ENCODE measurements around the gene PLD6.
"Not testable (repeated sequence)": the region's sequence is repeated elsewhere in the genome, so short reads cannot be mapped to it uniquely, and the experiment has no call there.

PLD6 gene

DNA sequence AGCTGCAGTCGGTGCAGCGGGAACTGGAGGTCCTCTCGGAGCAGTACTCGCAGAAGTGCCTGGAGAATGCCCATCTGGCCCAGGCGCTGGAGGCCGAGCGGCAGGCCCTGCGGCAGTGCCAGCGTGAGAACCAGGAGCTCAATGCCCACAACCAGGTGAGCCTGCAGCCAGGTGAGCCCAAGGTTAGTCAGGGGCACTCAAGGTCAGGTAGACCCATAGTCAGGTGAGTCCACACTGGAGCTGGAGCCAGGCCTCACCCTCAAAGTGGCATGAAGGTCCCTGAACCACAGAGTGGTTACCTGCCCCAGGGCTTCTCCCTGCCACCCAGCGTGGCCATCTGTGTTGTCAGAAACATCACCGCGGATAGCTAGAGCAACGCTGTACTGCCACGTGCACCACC is 32.2 kb downstream of the PLD6 start:
- DNase-seq, result no peak

DNA sequence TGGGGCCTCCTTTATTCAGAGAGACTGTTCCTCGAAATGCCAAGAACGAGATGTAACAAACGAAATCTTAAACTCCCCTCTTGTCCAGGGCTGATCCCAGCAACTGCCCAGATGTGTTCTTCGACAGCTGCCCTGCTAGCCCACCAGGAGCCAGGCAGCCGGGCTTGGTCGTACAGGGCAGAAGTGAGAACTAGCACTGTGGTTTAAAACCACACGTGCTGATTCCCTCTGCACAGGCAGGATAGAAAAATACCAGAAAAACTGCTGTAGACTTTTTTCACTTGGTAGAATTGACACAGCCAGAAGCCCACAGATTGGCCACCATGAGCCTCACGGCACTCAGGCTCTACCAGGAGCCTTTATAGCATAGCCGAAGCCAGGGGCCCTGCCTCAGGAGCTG is 33.1 kb downstream of the PLD6 start:
- DNase-seq, result no peak

DNA sequence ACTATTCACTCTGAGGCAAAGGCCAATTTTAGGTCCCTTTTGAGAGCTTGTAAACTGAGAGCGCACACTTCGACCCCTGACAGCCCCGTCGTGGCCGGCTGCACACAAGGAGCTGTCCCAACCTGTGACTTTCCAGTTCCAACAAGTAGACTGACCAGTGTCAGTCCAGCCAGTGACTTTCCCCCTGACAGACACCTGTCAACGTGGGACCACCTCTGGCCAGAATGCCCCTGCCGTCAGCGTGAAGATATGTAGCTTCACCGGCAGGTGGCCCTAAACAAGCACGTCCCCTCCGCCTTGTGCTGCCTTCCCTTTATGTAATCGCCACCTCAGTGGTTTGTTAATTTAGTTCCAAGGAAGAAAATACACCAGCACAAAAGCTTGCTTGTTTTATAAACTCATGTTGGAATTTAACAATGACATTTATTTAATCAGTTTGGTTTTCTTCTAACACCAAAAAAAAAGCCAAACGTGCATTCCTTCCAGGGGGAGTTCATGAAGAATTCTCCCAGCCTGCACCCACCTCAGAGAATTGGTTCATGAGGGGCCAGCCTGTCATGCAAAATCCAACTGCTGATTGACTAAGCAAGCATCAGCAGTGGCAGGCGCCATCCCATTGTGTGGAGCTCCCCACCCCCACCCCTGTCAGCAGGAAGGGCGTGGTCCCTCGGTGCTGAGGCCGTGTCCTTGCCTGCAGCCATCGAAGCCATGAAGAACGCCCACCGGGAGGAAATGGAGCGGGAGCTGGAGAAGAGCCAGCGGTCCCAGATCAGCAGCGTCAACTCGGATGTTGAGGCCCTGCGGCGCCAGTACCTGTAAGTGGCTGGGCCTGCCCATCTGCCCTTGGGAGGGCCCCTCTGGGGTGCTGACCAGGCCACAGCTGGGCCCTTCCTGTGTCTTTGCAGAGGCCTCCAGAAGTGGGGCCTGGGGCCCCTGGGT is 33.9 kb downstream of the PLD6 start:
- no peak for DNase-seq

DNA sequence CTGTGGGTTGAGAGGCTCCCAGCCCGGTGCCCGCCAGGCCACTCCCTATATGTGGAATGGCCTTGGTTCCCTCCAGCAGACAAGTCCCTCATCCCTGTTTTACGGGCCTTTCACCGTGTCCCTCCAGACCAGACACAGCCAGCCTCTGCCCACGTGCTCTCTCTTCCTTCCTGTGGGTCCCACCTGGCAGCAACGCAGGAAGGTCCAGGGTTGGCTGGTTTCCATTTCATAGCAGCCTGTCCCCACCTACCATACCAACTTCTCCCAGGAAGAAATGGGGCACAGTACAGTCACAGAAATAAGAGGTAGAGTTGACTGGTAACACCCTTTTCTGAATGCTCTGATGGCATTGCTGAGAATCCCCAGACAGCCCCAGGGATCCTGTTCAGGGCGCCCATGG is 34.9 kb downstream of the PLD6 start:
- no peak for DNase-seq

DNA sequence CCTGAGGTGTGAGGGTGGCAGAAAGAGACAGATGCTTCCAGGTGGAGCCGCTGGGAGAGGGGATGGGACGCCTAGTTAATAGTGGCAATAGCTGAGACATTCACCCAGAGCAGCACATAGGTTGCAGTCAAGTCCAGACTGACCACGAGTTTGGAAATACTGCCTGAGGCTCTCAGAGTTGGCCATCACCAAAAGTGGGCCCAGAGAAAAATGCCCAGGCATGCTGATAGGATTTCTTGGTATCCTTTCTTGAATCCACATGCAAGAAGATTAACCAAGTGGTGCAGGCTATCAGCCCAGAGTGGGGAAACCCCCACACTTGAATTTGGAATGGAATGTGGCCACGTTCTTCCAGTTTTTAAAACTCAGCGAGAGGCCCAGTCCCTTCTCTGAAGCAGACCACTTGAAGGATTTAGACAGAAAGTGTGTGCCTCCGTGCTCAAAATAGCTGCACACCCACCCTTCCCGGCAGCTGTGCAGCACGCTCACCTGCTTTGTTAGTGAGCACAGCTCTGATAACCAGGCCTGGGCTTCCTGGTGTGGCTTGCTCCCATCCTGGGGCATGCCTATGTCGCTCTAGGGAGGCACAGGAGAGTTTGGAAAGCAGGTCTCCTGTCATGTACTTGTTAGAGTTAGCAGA is 35.7 kb downstream of the PLD6 start:
- no peak for DNase-seq

DNA sequence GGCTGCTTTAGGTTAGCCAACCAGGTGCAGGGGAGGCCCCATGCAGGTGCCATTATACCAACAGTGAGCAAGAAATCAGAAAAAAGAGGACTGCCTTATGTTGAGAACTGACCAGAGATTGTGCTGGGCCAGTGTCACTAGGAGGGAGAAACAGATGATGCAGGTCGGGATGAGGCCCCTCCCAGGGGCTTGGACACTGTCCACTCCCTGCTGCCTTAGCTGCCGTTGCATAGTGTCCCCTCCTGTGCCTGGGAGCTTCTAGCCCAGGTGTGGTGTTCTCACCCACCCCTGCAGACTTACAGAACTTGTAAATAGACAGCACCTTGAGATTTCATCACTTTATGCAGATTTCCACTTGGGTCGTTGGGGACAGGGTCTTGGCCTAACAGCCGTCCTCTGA is 36.7 kb downstream of the PLD6 start:
- DNase-seq, result no peak

DNA sequence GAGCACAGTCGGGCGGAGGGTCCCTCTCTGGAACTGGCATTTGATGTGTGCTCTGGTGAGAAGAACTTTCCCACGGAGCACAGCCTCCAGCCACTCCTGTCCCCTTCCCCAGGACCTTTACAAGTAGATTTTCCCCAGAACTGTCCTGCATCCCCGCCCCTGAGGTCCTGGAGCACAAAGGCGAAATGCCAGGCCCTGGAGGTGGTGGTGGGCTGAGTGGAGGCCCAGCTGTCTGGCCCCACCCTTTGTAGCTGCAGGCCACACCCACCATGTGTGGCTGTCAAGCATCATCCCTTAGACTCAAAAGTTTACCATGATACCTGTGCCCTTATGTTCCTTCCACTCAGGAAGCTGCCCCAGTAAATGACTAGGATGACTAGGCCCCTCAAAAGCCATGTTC is 37.7 kb downstream of the PLD6 start:
- DNase-seq, result no peak

DNA sequence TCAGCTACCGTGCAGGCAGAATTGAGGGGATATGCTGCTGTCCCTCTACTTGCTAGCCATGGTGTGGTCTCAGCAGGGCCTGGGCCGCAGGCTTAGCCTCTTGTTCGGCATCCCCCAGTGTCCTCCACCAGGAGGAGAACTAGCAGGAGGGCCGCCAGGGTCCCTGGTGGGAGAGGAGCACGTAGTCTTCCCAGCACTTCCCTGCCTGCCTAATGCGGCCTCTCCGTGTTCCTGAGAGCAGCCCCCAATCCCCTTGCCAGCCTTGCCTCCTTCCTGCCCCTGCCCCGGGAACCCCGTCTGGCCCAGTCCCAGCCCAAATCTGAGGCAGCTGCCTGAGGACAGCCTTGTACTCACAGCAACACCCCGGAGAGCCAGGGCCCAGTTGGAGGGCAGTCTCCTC is 38.1 kb downstream of the PLD6 start:
- DNase-seq, result no peak

DNA sequence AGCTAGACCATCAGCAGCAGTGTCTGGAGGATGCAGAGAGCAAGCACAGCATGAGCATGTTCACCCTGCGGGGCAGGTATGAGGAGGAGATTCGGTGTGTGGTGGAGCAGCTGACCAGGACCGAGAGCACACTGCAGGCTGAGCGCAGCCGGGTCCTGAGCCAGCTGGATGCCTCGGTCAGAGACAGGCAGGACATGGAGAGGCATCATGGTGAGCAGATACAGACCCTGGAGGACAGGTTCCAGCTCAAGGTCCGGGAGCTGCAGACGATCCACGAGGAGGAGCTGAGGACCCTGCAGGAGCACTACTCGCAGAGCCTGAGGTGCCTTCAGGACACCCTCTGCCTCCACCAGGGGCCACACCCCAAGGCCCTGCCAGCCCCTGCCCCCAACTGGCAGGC is 38.8 kb downstream of the PLD6 start:
- DNase-seq, result no peak

DNA sequence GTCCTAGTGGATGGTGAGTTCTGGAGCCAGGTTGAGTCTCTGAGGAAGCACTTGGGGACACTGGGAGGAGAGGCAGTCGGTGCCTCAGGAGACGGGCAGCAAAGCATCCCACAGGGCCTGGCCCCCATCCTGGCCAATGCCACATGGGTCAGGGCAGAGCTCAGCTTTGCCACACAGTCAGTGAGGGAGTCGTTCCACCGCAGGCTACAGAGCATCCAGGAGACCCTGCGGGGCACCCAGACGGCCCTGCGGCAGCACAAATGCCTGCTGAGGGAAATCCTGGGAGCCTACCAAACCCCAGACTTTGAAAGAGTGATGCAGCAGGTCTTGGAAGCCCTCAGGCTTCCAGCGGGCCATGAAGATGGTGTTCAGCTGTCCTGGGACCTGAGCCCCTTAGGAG is 39.7 kb downstream of the PLD6 start:
- DNase-seq, result no peak

DNA sequence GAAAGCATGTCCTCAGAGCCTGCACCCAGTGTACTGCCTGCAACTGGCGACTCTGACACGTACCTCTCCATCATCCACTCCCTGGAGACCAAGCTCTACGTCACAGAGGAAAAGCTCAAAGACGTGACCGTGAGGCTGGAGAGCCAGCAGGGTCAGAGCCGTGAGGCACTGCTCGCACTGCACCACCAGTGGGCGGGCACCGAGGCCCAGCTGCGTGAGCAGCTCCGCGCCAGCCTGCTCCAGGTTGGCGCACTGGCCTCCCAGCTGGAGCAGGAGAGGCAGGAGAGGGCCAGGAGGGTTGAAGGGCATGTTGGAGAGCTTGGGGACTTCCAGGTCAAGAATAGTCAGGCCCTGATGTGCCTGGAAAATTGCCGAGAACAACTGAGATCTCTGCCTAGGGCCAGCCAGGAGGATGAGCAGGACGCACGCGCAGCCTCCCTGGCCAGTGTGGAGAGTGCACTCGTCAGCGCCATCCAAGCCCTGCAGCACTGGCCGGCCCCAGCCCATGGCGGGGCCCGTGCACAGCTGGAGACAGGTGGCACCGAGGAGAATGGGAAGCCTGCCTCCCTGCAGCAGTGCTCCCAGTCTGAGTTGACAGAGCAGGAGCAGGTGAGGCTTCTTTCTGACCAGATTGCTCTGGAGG is 40.3 kb downstream of the PLD6 start:
- no peak for DNase-seq

DNA sequence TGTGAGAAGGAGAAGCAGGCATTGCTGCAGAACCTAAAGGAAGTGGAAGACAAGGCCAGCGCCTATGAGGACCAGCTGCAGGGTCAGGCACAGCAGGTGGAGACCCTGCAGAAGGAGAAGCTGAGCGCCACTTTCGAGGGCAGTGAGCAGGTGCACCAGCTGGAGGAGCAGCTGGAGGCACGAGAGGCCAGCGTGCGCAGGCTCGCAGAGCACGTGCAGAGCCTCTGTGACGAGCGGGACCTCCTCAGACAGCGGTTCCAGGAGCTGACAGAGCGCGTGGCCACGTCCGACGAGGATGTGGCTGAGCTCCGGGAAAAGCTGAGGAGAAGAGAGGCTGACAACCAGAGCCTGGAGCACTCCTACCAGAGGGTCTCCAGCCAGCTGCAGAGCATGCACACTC is 41.5 kb downstream of the PLD6 start:
- no peak for DNase-seq

DNA sequence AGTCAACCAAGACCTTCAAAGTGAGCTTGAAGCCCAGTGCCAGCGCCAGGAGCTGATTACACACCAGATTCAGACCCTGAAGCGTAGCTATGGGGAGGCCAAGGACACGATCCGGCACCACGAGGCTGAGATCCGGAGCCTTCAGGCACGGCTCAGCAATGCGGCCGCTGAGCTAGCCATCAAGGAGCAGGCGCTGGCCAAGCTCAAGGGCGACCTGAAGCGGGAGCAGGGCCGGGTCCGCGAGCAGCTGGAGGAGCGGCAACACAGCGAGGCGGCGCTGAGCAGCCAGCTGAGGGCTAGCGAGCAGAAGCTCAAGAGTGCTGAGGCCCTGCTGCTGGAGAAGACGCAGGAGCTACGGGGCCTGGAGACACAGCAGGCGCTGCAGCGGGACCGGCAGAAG is 42.0 kb downstream of the PLD6 start:
- no peak for DNase-seq

DNA sequence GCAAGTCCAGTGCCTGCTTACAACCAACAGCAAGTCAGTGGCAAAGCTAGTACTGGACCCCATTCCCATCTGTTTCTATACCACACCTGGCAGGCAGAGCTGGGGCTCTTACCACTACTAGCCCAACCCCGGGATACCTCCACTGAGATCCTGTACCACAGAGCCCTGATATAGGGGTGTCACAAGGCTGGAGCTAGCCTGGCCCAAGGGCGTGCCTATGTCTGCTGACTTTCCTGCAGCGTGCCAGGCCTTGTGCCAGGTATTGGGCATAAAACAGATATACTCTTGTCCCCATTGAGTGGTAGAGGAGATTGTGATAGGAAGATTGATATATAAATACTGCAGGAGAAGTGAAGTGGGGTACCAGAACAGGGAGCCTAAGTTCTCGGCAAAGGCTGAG is 44.4 kb downstream of the PLD6 start:
- DNase-seq, result no peak

DNA sequence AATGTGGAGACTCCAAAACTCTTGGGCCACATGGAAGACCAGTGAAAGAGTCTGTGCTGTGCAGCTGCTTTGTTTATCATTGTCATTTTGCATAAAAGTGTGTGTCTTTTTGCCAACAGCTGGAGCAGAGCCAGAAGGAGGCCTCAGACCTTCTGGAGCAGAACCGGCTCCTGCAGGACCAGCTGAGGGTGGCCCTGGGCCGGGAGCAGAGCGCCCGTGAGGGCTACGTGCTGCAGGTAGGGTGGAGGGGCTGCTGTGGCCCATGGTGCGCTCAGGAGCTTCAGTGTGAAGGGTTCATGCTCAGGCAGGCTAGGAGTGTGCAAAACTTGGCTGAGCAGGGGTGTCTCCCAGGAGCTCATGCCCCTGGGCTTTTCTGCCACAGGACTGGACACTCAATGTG is 45.0 kb downstream of the PLD6 start:
- no peak for DNase-seq

DNA sequence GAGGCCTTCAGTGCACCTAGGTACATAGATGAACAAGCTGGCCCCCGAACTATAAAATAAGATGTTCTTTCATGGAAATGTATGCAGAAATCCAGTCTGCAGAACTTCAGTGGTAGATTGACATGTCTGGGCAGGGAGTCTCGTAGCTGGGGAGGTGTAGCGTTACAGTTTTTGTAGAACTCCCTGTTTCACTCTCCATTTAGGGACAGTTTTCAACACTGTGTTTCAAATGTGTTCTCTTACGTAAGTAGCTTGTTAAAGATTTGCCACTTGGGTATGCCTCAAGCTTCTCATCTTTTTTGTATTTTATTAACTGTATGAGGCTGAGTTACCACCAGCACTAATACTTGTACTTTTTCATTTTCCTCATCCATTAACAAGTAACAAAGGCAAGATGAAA is 46.6 kb downstream of the PLD6 start:
- DNase-seq, result no peak

DNA sequence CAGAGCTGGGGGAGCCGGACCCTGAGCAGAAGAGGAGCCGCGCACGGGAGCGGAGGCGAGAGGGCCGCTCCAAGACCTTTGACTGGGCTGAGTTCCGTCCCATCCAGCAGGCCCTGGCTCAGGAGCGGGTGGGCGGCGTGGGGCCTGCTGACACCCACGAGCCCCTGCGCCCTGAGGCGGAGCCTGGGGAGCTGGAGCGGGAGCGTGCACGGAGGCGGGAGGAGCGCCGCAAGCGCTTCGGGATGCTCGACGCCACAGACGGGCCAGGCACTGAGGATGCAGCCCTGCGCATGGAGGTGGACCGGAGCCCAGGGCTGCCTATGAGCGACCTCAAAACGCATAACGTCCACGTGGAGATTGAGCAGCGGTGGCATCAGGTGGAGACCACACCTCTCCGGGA is 47.6 kb downstream of the PLD6 start:
- DNase-seq, result not testable (repeated sequence)

DNA sequence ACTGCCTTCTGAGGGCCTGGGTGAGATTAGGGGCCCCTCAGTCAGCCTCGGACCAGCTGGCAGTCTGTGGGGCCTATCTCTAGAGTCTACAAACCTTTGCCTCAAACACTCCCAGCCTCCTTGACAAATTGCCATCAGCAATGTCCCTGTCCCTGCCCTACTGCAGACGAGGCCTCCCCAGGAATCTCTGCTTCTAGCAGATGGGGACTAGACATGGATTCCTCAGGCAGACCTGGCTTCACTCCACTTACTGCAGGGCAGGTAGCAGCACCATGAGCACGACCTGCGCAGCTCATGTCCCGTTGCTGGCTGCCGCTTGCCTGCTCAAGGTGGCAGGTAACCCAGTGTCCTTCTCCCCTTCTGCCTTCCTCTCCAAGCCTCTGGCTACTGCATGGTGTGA is 49.1 kb downstream of the PLD6 start:
- DNase-seq, result no peak

DNA sequence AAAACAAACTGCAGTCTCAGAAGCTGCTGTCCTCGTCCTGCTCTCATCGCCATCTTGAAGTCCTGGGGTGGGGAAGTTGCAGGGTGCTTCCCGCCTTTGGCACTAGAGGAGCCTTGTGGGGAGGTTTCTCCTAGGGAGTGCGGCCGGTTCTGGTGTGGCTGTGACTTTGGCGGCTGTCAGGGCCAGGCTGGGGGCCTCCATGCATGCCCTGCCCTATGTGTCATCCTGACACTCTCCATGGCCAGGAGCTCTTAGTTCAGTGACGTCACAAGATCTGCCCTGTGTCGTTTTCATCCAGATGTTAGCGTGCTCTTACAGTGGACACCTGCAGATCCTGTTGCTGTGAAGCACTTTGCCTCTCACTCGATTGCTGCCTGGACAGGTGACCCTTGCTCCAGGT is 49.6 kb downstream of the PLD6 start:
- no peak for DNase-seq

DNA sequence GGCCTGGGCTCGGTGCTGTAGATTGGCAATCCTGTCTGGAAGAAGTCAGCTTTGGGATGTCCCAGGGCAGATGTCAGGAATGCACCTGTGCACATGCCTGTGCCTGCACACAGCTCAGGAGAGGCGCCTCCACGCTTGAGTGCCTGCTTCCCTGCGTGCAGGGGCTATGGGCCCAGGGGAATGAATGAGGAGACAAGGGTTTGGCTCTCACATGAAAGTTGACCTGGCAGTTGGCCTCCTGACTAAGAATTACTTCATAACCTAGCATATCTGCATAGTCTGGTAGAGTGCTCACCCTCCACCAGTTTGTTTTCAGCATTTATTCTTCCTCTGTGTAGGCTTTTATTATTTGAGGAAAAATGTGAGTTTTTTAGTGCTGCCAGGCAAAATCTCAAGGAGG is 50.0 kb downstream of the PLD6 start:
- no peak for DNase-seq

DNA sequence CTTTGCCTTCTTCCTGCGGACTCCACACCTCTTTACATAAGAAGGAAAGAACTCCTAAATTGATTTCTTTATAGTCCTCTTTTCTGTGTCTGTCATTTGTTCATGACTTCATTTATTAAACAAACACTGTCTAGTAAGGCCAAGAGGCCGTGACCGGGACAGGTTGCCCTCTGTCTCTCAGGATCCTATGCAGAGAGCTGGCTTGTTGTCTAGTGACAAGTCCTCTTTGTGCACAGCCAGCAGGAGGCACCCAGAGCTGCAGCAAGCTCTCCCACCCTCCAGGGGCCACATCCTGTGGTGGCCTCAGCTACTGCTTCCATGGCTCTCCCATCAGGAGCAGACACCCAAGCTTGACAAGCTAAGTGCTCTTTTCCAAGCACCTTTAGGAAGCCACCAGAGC is 50.6 kb downstream of the PLD6 start:
- DNase-seq, result no peak

DNA sequence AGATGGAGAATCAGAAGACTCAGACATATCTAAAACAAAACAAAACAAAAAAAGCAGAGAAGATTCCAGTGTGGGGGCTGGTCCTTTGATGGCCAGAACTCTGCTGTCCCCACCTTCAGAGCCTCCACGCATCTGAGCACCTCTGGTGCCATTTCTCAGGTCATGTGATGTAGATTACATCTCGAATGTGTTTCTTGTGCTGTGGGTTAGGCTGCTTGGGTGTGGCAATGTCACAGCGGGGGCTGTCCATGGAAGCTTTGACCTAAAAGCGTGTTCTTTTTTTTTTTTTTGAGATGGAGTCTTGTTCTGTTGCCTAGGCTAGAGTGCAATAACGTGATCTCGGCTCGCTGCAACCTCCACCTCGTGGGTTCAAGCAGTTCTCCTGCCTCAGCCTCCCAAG is 51.2 kb downstream of the PLD6 start:
- DNase-seq, result peak; percentile 46

DNA sequence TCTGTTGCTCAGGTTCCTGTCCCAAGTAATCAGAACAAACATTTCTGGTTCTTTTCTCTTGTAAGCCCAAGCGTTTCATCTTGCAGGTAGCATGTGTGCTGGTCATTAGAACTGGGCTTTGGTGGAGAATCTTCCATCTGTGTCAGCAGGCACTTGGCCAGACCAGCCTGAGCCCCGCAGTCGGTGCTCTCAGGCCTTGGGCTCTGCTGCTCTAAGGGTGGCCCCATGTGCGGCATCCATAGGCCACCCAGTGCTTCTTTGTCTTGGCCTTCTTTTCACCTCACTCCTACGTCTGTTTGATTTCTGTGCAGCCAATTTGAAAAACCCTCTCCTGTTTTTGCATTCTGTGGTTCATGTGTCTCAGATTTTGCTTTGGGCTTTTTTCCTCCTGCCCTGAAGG is 51.6 kb downstream of the PLD6 start:
- DNase-seq, result no peak

DNA sequence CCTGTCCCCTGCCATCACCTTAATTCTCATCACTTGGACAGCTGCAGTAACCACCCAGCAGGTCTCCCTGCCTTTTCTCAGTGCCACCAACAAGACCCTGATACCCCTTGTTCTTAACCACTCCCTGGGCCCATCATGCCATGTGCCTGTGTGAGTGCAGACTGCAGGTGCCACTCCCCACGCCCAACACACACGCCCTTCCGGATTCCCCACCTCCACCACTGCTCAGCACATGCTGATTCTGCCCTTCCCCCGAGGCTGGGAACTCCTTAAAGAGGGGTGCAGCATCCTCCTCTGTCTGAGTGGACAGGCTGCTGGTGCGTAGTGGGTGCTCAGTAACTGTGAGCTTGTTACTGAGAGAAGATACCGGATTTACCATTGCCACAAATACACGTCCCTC is 52.4 kb downstream of the PLD6 start:
- DNase-seq, result no peak

All from central memory CD4-positive, alpha-beta T cell (primary cell).